K562 (cell line): ENCODE data around the gene RNF26. TPM values are rescaled to one million over a fixed set of nuclear protein-coding genes. Genes with fewer than 3 reads are reported as not detected.

Source experiments
- ATF2 ChIP-seq: sonication (generic); formaldehyde crosslinking; IDR thresholded peaks from 2 replicates; pipeline ENCODE4 v1.8.1; 2022; ENCODE audit warnings: missing genetic modification reagents
- CHCHD3 ChIP-seq: fragments of 250-450 bp; sonication (Bioruptor Pico); IDR thresholded peaks from 2 replicates; pipeline ENCODE4 v2.1.2; 2022; ENCODE audit warnings: mild to moderate bottlenecking
- EGR1 ChIP-seq: fragments of 450-650 bp; conservative IDR thresholded peaks from 2 replicates; pipeline ENCODE4 v1.6.1; 2017; ENCODE audit warnings: mild to moderate bottlenecking
- ZBTB11 ChIP-seq, 3 experiments: fragments of 200-800 bp in 1 of 3; fragments of 250-450 bp in 1 of 3; fragments of 450-650 bp in 1 of 3; sonication (Bioruptor Pico) in 1 of 3; sonication (Bioruptor generic) in 1 of 3; formaldehyde crosslinking in 1 of 3; IDR thresholded peaks; 2 replicates each; pipeline versions ENCODE4 v1.6.1 to v1.8.0; 2016 to 2022; ENCODE audit warnings: mild to moderate bottlenecking in 2 of 3, missing genetic modification characterization in 2 of 3, missing compliant biosample characterization in 1 of 3, moderate library complexity in 1 of 3
- ZFX ChIP-seq: sonication (generic); formaldehyde crosslinking; IDR thresholded peaks from 2 replicates; pipeline ENCODE4 v1.8.0; 2022; ENCODE audit warnings: mild to moderate bottlenecking, missing genetic modification reagents, moderate library complexity
- polyA plus RNA-seq, 8 experiments: library from polyadenylated mRNA; depleted of rRNA in 4 of 8; stranded (reverse) in 5 of 8; unstranded in 3 of 8; fragments of >200 nt; fragmentation: Nextera tagmentation in 2 of 8; fragmentation: Illumina TruSeq in 1 of 8; extraction: Ambion mirVana in 2 of 8; extraction: Trizol in 1 of 8; gene quantifications; 2 replicates each; pipeline versions ENCODE4 v1.2.1 to v1.2.3, GENCODE V29; 2011 to 2014; ENCODE audit warnings: inconsistent platforms in 1 of 8, missing spikeins in 1 of 8
- total RNA-seq, 7 experiments: library from RNA; depleted of rRNA in 6 of 7; stranded (reverse); fragments of >200 nt in 6 of 7; fragmentation: Illumina TruSeq in 2 of 7; extraction: Trizol in 2 of 7; gene quantifications; 2 replicates each; pipeline versions ENCODE4 v1.2.1 to v1.2.3, GENCODE V29; 2011 to 2021; ENCODE audit warnings: low replicate concordance in 1 of 7

Gene RNF26
- total and polyA plus RNA-seq, 9 of the 15 experiments (the other 6 are each of a cell fraction or from before 2014, with no cell fraction given): 5.3 to 53.6 (median 12.7) TPM

- TF ChIP-seq ZBTB11 (CRISPR knock-in tag; IDR thresholded peaks at IDR 0.05): 0 out of 6 replicates have a peak, but pooled peaks of 1 of the 3 experiments have one; percentile 4
- peak; percentile 69 for TF ChIP-seq ZFX (CRISPR knock-in tag)
- no peak for TF ChIP-seq CHCHD3
- no peak for TF ChIP-seq EGR1
- TF ChIP-seq ATF2 (CRISPR knock-in tag): no peak
Observed at GRCh38 chr11:119317592-119318239, 16.6 kb upstream of the RNF26 start (continued).
